SJCRH30 (cell line): Measurements from ENCODE around the gene ZDHHC8. TPM values are rescaled to one million over a fixed set of nuclear protein-coding genes. Genes with fewer than 3 reads are reported as not detected.

Source experiments
- DNase-seq, 2 experiments: peaks; one replicate each; pipeline ENCODE4 v3.0.0-alpha.2; 2015 to 2020
- H3K27ac ChIP-seq: fragments of 250-450 bp; sonication (Bioruptor Pico); 2 replicates; pipeline ENCODE4 v1.5.1; 2020; ENCODE audit warnings: mild to moderate bottlenecking, moderate library complexity
- H3K27me3 ChIP-seq: fragments of 250-450 bp; sonication (Bioruptor Pico); 2 replicates; pipeline ENCODE4 v1.5.1; 2020; ENCODE audit warnings: mild to moderate bottlenecking, moderate library complexity
- H3K36me3 ChIP-seq: fragments of 250-450 bp; sonication (Bioruptor Pico); 2 replicates; pipeline ENCODE4 v1.5.1; 2020; ENCODE audit warnings: mild to moderate bottlenecking, moderate library complexity
- H3K4me1 ChIP-seq: fragments of 250-450 bp; sonication (Bioruptor Pico); 2 replicates; pipeline ENCODE4 v1.5.1; 2020; ENCODE audit warnings: mild to moderate bottlenecking, moderate library complexity
- H3K4me3 ChIP-seq: fragments of 250-450 bp; sonication (Bioruptor Pico); 2 replicates; pipeline ENCODE4 v1.5.1; 2020; ENCODE audit warnings: mild to moderate bottlenecking, moderate library complexity
- H3K9me3 ChIP-seq: fragments of 250-450 bp; sonication (Bioruptor Pico); replicated peaks from 2 replicates; pipeline ENCODE4 v1.5.1; 2020; ENCODE audit warnings: mild to moderate bottlenecking, moderate library complexity
- total RNA-seq: library from RNA; depleted of rRNA; stranded (reverse); fragments of >200 nt; shearing (Covaris generic); gene quantifications from 2 replicates; pipeline ENCODE4 v1.2.3, GENCODE V29; 2014

The ZDHHC8 gene
- total RNA-seq, 1 experiment from 2014 or later, result 16.4 TPM

GRCh38 chr22:20116376-20116950, 15.1 kb upstream of the ZDHHC8 start:
- Histone ChIP-seq H3K36me3 (peaks cover 47% of the 10 kb centered on the region), H3K4me3 (peak overlapping the region; percentile 84), H3K4me1 (peaks cover 8% of the 10 kb centered on the region), H3K9me3 (no peaks in the 10 kb centered on the region), H3K27ac (peak overlapping the region; percentile 49), H3K27me3 (no peaks in the 10 kb centered on the region)
- no peak for DNase-seq

DNA sequence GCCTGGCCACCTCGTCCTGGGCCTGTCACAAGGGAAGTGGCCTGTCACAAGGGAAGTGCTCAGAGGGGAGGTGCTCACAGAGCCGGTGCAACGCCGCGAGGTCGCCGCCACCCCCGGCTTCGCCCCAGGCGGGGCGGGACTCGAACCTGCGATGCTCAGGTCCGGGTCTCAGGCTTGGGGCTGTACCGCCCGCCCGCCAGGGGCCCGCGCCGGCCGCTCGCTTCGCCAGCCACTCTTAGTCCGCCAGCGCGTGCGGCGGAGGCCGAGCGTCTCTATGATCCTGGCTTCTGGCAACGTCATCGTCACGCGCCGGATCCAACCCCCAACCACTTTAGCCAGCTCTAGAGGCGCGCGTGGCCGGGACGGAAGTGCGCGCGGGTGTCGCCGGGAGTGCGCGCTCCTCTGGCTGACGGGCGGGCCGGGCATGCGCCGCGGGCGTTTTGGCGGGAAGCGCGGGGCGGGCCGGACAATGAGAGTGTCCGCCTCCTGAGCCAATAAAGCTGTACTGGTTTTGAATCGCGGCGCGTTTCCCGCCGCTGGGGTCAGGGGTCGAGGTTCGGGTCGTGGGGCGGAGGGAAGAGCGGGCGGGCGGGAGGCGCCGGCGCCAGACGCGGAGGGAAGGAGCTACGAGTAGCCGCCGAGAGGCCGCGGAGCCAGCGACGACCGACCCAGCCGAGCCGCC, 14.5 kb upstream of the ZDHHC8 start, which contains the start of gene TRMT2A:
TSS of gene TRMT2A (minus strand) at position 276 of the 682 bp plus-strand sequence. CDS start 320 bp downstream, outside the sequence.
- H3K27me3 ChIP-seq, result no peaks in the 10 kb centered on the region
- peak within 1 kb of the TSS; percentile 84 for H3K4me3 ChIP-seq
- H3K4me1 ChIP-seq, result peaks cover 8% of the 10 kb centered on the region
- peaks cover 50% of the 10 kb centered on the region for H3K36me3 ChIP-seq
- peak within 1 kb of the TSS; percentile 86 for H3K27ac ChIP-seq
- H3K9me3 ChIP-seq, result no peaks in the 10 kb centered on the region
- DNase-seq, result peak; percentile 97 to 98

DNA sequence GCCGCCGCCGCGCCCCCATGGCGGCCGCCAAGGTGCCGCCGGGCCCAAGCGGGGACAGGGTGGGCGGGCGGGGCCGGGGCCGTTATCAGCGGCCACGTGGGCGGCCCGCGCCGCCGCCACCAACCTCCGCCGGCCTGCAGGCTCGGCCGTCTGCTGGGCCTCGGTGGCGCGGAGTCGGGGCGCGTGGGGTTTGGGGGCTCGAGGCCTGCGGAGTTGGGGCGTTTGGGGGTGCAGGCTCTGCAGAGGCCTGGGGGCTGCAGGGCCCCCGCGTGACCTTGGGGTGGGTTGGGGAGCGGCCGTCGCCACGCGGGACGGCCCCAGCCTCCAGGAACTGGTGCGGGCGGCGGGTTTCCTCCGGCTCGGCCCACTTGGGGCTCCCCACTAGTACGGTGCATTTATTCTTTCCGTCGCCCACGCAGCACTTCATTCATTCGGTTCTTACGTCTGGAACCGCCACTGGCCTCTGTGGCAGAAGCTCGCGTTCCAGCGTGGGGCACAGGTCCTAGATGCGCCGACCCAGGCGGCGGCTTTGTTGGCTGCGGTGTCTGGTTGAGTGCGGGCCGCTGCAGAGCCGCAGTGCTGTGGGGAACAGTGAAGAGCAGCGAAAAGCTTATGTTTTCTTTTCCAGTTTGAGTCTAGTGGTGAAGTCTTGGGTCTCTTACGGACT, 13.8 kb upstream of the ZDHHC8 start:
- no peak for DNase-seq
- peaks cover 47% of the 10 kb centered on the region for H3K36me3 ChIP-seq

GRCh38 chr22:20118300-20119020, 13.1 kb upstream of the ZDHHC8 start:
- peak overlapping the region; percentile 86 for H3K27ac ChIP-seq
- peak overlapping the region; percentile 84 for H3K4me3 ChIP-seq
- DNase-seq, result no peak
- H3K9me3 ChIP-seq, result no peaks in the 10 kb centered on the region
- peaks cover 47% of the 10 kb centered on the region for H3K36me3 ChIP-seq
- no peaks in the 10 kb centered on the region for H3K27me3 ChIP-seq
- H3K4me1 ChIP-seq, result peaks cover 8% of the 10 kb centered on the region

More for the DNA sequence above, 13.8 kb upstream of the ZDHHC8 start:
- Histone ChIP-seq H3K27me3 (no peaks in the 10 kb centered on the region), H3K27ac (peak overlapping the region; percentile 86), H3K4me3 (peak overlapping the region; percentile 84), H3K9me3 (no peaks in the 10 kb centered on the region), H3K4me1 (peaks cover 8% of the 10 kb centered on the region)

GRCh38 chr22:20121856-20122415, 9.7 kb upstream of the ZDHHC8 start:
- no peak overlapping the region for H3K4me3 ChIP-seq
- H3K36me3 ChIP-seq, result peaks cover 68% of the 10 kb centered on the region
- no peak for DNase-seq
- no peaks in the 10 kb centered on the region for H3K27me3 ChIP-seq
- no peaks in the 10 kb centered on the region for H3K9me3 ChIP-seq
- H3K27ac ChIP-seq, result no peak overlapping the region
- H3K4me1 ChIP-seq, result peaks cover 8% of the 10 kb centered on the region

DNA sequence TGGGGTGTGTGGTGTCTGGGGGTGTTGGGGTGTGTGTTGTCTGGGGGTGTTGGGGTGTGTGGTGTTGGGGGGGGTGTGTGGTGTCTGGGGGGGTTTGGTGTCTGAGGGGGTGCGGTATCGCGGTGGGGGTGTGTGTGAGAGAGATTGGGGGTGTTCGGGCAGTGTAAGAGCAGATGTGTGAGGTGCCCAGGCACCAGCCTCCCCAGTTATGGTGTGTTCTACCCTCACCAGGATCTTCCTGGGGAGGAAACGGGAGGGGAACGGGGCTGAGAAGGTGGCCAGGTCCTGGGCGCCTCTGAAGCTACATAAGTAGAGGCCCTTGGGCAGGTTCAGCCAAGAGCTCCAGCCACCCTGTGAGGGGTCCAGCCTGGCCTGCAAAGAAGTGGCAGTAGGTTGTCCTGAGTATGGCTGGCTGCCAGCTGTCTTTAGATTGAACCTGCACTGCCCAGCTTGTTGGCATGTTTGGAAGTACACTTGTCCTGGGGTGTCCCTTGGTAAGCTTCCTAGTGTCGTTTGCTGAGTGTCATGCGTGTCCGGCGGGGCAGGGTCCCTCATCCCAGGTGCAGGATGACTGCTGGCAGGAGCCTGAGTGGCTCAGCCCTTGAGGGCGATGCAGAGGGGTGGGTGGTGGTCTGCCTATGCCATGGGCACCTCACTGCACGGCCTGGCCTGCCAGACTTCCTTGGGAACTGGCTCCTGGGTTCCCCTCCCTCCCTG, 8.1 kb upstream of the ZDHHC8 start:
- no peaks in the 10 kb centered on the region for H3K9me3 ChIP-seq
- H3K4me1 ChIP-seq, result peaks cover 8% of the 10 kb centered on the region
- no peak overlapping the region for H3K27ac ChIP-seq
- no peak overlapping the region for H3K4me3 ChIP-seq
- peaks cover 73% of the 10 kb centered on the region for H3K36me3 ChIP-seq
- no peak for DNase-seq
- no peaks in the 10 kb centered on the region for H3K27me3 ChIP-seq

- Histone ChIP-seq H3K36me3 (peaks cover 66% of the 10 kb centered on the region), H3K4me1 (peaks cover 2% of the 10 kb centered on the region; the same call in 1 of the 2 replicates), H3K27ac (no peak overlapping the region), H3K9me3 (no peaks in the 10 kb centered on the region), H3K27me3 (no peaks in the 10 kb centered on the region), H3K4me3 (no peak overlapping the region)
- no peak for DNase-seq
Observed at GRCh38 chr22:20124083-20124787, 7.4 kb upstream of the ZDHHC8 start.

DNA sequence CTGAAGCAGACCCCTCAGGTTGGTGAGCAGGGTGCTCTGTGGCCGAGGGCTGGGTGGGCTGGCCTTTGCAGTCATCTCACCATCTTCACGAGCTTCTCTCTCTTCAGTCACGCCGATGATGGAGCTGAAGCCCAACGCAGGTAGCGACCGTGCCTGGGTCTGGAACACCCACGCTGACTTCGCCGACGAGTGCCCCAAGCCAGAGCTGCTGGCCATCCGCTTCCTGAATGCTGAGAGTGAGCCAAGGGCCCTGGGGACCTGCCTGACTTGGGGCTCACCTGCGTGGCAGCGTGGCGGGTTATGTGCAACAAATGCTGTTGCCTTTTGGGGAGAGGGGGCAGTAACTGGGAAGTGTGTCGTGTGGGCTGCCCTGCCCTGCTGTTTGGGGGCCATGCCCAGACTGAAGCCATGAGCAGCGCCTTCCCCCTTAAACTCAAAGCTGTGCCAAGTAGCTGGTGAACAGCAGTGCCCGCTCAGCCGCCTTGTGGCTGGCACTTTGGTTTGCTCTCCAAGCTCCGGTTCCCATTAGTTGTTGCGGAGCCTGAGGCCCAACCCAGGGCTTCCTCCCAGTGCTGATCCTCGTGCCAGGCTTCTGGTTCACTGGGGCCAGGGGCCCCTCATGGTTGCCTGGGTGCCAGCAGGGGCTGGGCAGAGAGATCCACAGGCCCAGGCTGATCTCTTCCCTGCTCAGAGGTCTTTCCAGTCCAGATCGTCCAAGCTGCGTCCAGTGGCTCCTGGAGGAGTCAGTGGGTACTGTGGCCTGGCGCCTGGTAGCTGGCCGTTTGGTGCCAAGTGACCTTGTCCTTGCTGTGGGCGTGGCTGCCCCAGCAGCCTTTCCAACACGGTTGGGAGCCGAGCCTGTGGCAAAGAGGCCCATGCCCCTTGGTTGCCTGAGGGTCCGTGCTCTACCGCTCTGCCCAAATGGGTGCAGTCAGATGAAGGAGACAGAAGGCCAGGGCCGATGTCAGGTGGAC, 6.1 kb upstream of the ZDHHC8 start:
- Histone ChIP-seq H3K36me3 (peaks cover 53% of the 10 kb centered on the region), H3K27ac (no peak overlapping the region), H3K4me1 (no peaks in the 10 kb centered on the region; the same call in 1 of the 2 replicates), H3K9me3 (no peaks in the 10 kb centered on the region), H3K4me3 (no peak overlapping the region), H3K27me3 (no peaks in the 10 kb centered on the region)
- no peak for DNase-seq

DNA sequence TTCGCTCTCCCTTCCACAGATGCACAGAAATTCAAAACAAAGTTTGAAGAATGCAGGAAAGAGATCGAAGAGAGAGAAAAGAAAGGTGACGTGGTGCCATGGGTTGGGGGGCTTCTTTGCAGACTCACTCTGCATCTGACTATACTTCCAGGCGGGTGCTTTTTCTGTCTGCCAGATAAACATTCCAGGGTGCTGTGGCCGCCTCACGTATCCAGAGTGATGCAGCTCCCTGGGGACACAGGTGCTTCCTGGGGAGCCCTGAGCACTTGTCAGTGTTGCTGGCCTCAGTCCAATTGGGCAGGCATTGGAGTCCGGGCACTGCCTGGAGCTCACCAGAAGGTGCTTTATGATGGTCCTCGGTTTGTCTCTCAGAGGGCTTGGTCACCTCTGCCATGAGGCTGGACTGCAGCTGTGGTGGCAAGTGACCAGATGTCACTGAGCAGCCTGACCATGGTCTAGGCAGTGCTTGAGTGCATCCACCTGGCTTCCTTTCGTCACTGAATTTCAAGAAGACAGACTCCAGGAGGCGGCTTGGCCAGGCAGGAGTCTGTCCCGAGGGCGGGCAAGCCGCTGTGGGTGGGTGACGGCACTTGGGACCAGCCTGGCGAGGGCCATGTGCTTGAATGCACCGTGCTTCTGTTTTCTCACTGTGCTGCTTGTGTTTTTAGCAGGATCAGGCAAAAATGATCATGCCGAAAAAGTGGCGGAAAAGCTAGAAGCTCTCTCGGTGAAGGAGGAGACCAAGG, 5.1 kb upstream of the ZDHHC8 start:
- H3K27ac ChIP-seq, result no peak overlapping the region
- DNase-seq, result no peak
- no peaks in the 10 kb centered on the region for H3K27me3 ChIP-seq
- H3K4me3 ChIP-seq, result no peak overlapping the region
- peaks cover 49% of the 10 kb centered on the region for H3K36me3 ChIP-seq
- no peaks in the 10 kb centered on the region for H3K9me3 ChIP-seq
- no peaks in the 10 kb centered on the region; the same call in 1 of the 2 replicates for H3K4me1 ChIP-seq

DNA sequence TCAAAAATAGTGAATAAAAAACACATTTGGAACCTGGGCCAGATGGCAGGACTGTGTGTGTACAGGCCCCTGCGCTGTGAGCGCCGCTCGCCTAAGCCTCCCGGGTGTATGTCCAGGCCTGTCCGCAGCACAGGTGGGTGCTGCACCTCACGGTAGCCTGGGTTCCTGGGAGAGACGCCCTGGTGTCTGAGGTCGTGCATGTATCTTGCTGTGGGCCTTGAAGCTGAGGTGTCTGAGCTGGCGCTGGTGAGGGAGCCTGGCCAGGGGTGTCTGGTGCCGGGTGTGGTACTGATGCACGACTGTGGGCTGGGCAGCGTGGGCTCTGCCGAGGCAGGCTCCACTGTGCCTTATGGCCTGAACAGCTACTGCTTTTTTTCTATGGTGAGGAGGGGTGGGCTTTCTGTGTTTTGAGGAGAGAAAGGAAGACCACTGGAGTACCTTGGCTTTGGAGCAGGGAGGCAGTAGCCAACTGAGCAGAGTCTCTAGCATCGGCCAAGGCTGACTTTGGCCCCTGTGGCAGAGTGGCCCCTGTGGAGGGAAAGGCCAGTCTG, 4.2 kb upstream of the ZDHHC8 start:
- Histone ChIP-seq H3K9me3 (no peaks in the 10 kb centered on the region), H3K27me3 (no peaks in the 10 kb centered on the region), H3K4me3 (no peak overlapping the region), H3K4me1 (no peaks in the 10 kb centered on the region; the same call in 1 of the 2 replicates), H3K36me3 (peaks cover 41% of the 10 kb centered on the region), H3K27ac (no peak overlapping the region)
- no peak for DNase-seq

DNA sequence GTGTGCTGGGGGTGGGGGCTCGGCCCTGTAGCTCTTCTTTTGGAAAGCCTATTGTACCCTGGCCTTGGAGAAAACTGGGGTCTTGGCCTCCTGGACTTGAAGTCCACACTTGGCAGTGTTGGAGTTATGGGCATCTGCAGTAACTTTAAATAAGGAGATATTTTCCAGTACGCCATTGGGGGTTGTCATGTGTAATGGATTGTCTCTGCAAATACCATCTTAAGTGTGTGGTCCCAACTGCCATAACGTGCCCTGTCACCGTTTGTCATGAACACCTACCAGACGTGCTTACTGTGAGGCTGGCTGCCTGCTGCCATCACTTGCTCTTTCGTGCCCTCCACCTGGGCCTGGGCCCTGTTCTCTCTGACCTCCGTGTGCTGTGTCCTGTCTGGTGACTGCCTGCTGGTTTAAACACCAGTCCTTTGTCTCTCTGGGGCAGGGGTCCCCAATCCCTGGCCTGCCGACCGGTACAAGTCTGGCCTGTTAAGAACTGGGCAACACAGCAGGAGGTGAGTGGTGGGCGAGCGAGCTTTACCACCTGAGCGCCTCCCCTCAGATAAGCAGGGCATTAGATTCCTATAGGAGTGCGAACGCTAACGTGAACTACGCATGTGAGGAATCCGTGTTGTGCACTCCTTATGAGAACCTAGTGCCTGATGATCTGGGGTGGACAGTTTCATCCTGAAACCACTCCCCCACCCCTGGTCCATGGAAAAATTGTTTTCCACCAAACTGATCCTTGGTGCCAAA, 3.6 kb upstream of the ZDHHC8 start:
- DNase-seq, result no peak
- Histone ChIP-seq H3K27me3 (no peaks in the 10 kb centered on the region), H3K4me3 (no peak overlapping the region), H3K27ac (no peak overlapping the region), H3K4me1 (no peaks in the 10 kb centered on the region; the same call in 1 of the 2 replicates), H3K36me3 (peaks cover 40% of the 10 kb centered on the region), H3K9me3 (no peaks in the 10 kb centered on the region)
